Gastrocnemius medialis (tissue), 4 donors: Measurements from ENCODE around the gene SENP8. TPM values are rescaled to one million over a fixed set of nuclear protein-coding genes. Genes with fewer than 3 reads are reported as not detected.
A peak's percentile ranks its signal among the peaks of the same experiment; 100 is the strongest.

Experiments used
- ATAC-seq, 2 donors: fragments of 150-250 bp; one replicate each; pipeline ENCODE4 v1.9.1; 2016
- DNase-seq, 2 donors: peaks; one replicate each; pipeline ENCODE4 v3.0.0-alpha.2; 2019
- H3K27ac ChIP-seq, 4 donors: fragments of 200-600 bp; sonication (generic); 1 replicate in 1 of 4; 2 replicates in 3 of 4; pipeline ENCODE4 v1.5.1; 2016 to 2018; ENCODE audit warnings: mild to moderate bottlenecking in 2 of 4, moderate library complexity in 1 of 4
- H3K27me3 ChIP-seq, 3 donors: fragments of 200-600 bp; sonication (generic) in 2 of 3; 1 replicate in 1 of 3; 2 replicates in 2 of 3; pipeline versions ENCODE4 v1.5.1 to v1.6.0; 2016 to 2019; ENCODE audit warnings: mild to moderate bottlenecking in 1 of 3, moderate library complexity in 1 of 3
- H3K36me3 ChIP-seq, 2 donors: fragments of 200-600 bp; sonication (generic) in 1 of 2; one replicate each; pipeline ENCODE4 v1.5.1; 2017 to 2018
- H3K4me1 ChIP-seq, 2 donors: fragments of 200-600 bp; sonication (generic) in 1 of 2; one replicate each; pipeline ENCODE4 v1.5.1; 2016 to 2017; ENCODE audit warnings: mild to moderate bottlenecking in 2 of 2
- H3K4me3 ChIP-seq, 4 donors: fragments of 200-600 bp; sonication (generic) in 3 of 4; 1 replicate in 1 of 4; 2 replicates in 3 of 4; pipeline ENCODE4 v1.5.1; 2016 to 2019; ENCODE audit warnings: mild to moderate bottlenecking in 2 of 4
- H3K9me3 ChIP-seq, 3 donors: fragments of 200-600 bp; sonication (generic) in 2 of 3; 1 replicate in 1 of 3; 2 replicates in 2 of 3; pipeline ENCODE4 v1.5.1; 2016 to 2019
- CTCF ChIP-seq, 5 experiments: fragments of 450-650 bp in 3 of 5; fragments of 200-600 bp in 2 of 5; sonication (generic) in 2 of 5; IDR thresholded peaks in 4 of 5; conservative IDR thresholded peaks in 1 of 5; 1 replicate in 4 of 5; 2 replicates in 1 of 5; pipeline ENCODE4 v1.5.1; 2016 to 2019; ENCODE audit warnings: antibody characterized with exemption in 5 of 5, mild to moderate bottlenecking in 3 of 5, moderate library complexity in 3 of 5
- POLR2A ChIP-seq, 2 donors: fragments of 450-650 bp; IDR thresholded peaks; one replicate each; pipeline ENCODE4 v1.6.1; 2017; ENCODE audit warnings: antibody characterized with exemption in 2 of 2, mild to moderate bottlenecking in 2 of 2, moderate library complexity in 2 of 2
- in situ Hi-C, 4 donors: fragments of 200-750 bp; cut with MboI; loops; one replicate each; pipeline versions ENCODE4 v1.15.0 to v1.8.0; 2017; ENCODE audit warnings: low sequenced_read_pairs in 4 of 4
- intact Hi-C: fragments of 100-400 bp; cut with DNase I; formaldehyde crosslinking; loops from one replicate; pipeline ENCODE4 v1.15.1; 2023; ENCODE audit warnings: low total_unique reads
- total RNA-seq, 4 donors: library from RNA; depleted of rRNA; stranded (reverse); fragments of >200 nt; gene quantifications; one replicate each; pipeline versions ENCODE4 v1.1.0 to v1.2.3, GENCODE V29; 2016

Gene SENP8
- total RNA-seq, 4 donors from 2014 or later = 1.0 to 3.6 (median 2.7) TPM

GRCh38 chr15:72113347-72114031, 4.7 kb upstream of the SENP8 start:
- H3K27me3 ChIP-seq = no peaks in the 10 kb centered on the region
- H3K27ac ChIP-seq = peak overlapping the region; percentile 49 to 98 (median 78)
- H3K4me3 ChIP-seq = no peak overlapping the region
- no peaks in the 10 kb centered on the region for H3K9me3 ChIP-seq
- no peak for TF ChIP-seq POLR2A (IDR thresholded peaks at IDR 0.05)
- no peak for TF ChIP-seq CTCF (IDR thresholded peaks at IDR 0.05 in 4 of 5, conservative IDR thresholded peaks at IDR 0.05 in 1 of 5)
- intact Hi-C loops (no loop called here), in situ Hi-C loops (no loop called here)
- H3K4me1 ChIP-seq = peaks cover 48 to 53% of the 10 kb centered on the region in 2 donors
- DNase-seq (no peak), ATAC-seq (no peak)
- no peaks in the 10 kb centered on the region for H3K36me3 ChIP-seq

- Histone ChIP-seq H3K27me3 (no peaks in the 10 kb centered on the region), H3K9me3 (no peaks in the 10 kb centered on the region), H3K27ac (peak overlapping the region; percentile 92 to 98 (median 95)), H3K4me1 (peaks cover 45 to 55% of the 10 kb centered on the region in 2 donors), H3K36me3 (no peaks in the 10 kb centered on the region), H3K4me3 (peak overlapping the region; percentile 73 to 96 (median 77))
- TF ChIP-seq POLR2A (IDR thresholded peaks at IDR 0.05) = no peak
- ATAC-seq (peak; percentile 25 to 37), DNase-seq (peak; percentile 20 to 61)
- intact Hi-C loops (loop anchor here (5.0 kb wide), 1 partner anchor 95 kb away; no protein-coding TSS in a partner anchor), in situ Hi-C loops (no loop called here)
These were observed 1.3 kb upstream of the SENP8 start for GRCh38 chr15:72116731-72117485.

GRCh38 chr15:72117486-72118016, 652 bp upstream of the SENP8 start:
- ATAC-seq = peak; percentile 72 to 74
- in situ Hi-C loops = no loop called here

GRCh38 chr15:72124218-72124617, 6.0 kb downstream of the SENP8 start:
- intact Hi-C loops (no loop called here), in situ Hi-C loops (no loop called here)
- no peaks in the 10 kb centered on the region for H3K36me3 ChIP-seq
- no peaks in the 10 kb centered on the region for H3K27me3 ChIP-seq
- no peaks in the 10 kb centered on the region for H3K9me3 ChIP-seq
- H3K4me3 ChIP-seq = no peak overlapping the region
- TF ChIP-seq CTCF (IDR thresholded peaks at IDR 0.05 in 4 of 5, conservative IDR thresholded peaks at IDR 0.05 in 1 of 5) = no peak
- TF ChIP-seq POLR2A (IDR thresholded peaks at IDR 0.05) = no peak
- no peak for DNase-seq
- ATAC-seq = no peak
- no peak overlapping the region for H3K27ac ChIP-seq
- peaks cover 0 to under 1% of the 10 kb centered on the region in 2 donors for H3K4me1 ChIP-seq

More at GRCh38 chr15:72117486-72118016, 652 bp upstream of the SENP8 start:
- Histone ChIP-seq H3K4me1 (peaks cover 38 to 49% of the 10 kb centered on the region in 2 donors), H3K27ac (peak overlapping the region; percentile 92 to 98 (median 95)), H3K27me3 (no peaks in the 10 kb centered on the region), H3K36me3 (no peaks in the 10 kb centered on the region), H3K4me3 (peak overlapping the region; percentile 73 to 96 (median 77)), H3K9me3 (no peaks in the 10 kb centered on the region)
- TF ChIP-seq POLR2A (IDR thresholded peaks at IDR 0.05) (no peak), CTCF (IDR thresholded peaks at IDR 0.05 in 4 of 5, conservative IDR thresholded peaks at IDR 0.05 in 1 of 5) (peak in 1 of 5 experiments; percentile 20)
- intact Hi-C loops = loop anchor here (2.0 to 5.0 kb wide), 3 partner anchors 95 to 155 kb away; partner anchors contain the start of genes PARP6 and PKM
- peak; percentile 69 to 80 for DNase-seq
